Medulla oblongata (tissue), 1 donor: ENCODE results near the gene HEMK1.

Experiments
- DNase-seq: peaks from one replicate; pipeline ENCODE4 v3.0.0-alpha.2; 2015; ENCODE audit errors: extremely low spot score

HEMK1 gene

DNA sequence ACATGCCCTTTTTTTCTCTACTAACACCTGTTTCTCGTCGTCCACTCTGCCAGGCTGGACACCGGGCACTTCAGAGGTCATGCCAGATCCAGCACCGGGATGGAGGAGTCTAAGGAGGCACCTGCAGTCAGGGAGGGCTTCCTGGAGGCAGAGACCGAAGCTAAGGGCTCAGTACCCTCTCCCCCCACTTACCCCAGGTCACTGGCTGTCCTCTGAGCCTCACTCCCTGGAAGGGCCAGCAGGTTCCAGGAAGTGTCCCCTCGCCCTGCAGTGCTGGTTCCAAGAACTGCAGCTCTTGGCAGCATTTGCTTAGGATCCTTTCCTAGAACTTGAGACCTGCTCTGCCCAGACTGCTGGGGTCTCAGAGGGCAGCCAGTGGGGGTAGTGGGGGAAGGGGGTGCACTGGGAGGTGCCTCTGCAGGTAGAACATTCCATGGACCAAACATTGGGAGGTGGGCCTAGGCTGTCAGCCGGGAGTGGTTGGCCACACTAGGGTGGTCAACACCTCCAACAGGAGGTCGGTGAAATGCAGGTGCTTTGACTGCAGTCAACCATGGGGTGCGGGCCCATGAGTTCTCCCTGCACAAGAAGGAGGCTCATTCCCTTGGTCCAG is 30.9 kb downstream of the HEMK1 start:
- no peak for DNase-seq

- peak; percentile 86 for DNase-seq
Measured at GRCh38 chr3:50600841-50601591, 31.7 kb downstream of the HEMK1 start.

- no peak for DNase-seq
Measured at GRCh38 chr3:50602595-50603191, 33.4 kb downstream of the HEMK1 start.

GRCh38 chr3:50603261-50604109 is 34.2 kb downstream of the HEMK1 start:
- no peak for DNase-seq

- DNase-seq: no peak
Measured at GRCh38 chr3:50604110-50604621, 34.8 kb downstream of the HEMK1 start.

GRCh38 chr3:50604628-50605588 is 35.6 kb downstream of the HEMK1 start:
- no peak for DNase-seq

DNA sequence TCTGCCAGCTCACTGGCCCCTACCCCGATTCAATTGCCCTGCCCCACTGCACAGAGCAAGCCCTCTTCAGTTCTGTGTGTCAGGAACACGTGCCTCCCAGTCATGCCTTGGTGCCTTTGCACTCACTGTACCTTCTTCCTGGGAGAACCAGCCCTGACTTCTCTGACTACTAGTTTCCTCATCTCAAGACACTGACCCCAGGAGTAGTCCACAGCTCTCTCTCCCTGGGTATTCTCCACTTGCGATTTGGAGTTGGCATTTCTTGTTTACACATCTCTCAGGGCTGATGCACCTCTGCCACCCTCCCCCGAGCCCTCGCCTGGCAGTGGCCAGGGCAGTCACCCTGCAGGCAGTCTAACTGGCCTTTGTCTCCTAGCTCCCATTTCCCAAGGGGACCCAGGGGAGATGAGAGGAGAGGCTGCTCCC is 36.6 kb downstream of the HEMK1 start:
- no peak for DNase-seq

GRCh38 chr3:50606596-50606995 is 37.3 kb downstream of the HEMK1 start:
- no peak for DNase-seq

DNA sequence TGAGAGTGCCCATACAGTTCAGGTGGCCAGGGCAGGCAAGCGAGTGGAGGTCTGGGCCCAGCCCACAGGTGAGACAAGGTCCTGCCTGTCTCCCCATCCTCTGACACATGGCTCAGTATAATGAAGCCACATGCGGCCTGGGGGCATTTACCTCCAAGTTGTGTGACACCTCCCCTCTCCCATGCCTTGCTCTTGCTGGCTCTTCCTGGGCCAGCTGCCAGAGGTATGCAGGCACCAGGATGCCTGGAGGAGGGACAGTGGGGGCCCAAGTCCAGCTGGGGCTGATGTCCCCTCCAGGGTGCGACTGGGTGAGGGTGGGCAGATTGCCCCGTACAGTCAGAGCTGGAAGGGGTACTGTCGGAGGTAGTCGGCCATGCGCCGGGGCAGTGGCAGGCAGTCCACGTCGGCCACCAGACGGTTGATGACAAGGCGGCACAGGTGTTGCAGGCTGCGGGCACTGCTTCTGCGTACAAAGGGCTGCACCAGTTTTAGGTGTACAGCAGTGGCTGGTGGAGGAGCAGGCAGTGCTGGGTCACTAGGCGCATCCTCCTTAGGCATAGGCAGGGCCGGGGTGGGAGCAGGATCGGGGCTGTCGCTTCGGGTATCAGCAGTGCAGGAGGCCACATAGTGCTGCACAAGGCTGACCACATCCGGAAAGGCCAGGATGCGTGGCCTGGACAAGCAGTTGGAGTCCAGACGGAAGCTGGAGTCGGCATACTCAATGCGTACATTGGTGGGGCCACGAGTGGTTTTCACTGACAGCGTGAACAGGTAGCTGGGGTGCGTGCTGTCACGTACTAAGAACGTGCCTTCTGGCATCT is 38.2 kb downstream of the HEMK1 start:
- DNase-seq: no peak

DNA sequence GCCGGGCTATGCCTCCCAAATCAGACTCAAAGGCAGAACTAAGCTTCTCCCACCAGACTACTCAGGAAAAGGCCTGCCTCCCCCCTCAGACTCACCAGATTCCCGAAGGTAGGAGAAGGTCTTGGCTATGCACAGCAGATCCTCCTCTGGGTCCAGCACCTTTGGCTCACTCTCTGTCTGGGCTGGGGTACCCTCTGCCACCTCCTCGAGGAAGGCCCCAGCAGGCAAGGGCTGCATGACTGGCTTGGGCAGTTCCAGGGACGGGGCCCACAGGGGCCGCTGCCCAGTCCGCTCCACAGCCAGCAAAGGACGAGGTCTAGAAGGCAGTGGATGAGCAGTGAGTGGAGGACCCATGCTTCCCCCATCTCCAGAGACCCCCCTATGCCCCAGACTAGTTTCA is 39.0 kb downstream of the HEMK1 start:
- DNase-seq: no peak

DNA sequence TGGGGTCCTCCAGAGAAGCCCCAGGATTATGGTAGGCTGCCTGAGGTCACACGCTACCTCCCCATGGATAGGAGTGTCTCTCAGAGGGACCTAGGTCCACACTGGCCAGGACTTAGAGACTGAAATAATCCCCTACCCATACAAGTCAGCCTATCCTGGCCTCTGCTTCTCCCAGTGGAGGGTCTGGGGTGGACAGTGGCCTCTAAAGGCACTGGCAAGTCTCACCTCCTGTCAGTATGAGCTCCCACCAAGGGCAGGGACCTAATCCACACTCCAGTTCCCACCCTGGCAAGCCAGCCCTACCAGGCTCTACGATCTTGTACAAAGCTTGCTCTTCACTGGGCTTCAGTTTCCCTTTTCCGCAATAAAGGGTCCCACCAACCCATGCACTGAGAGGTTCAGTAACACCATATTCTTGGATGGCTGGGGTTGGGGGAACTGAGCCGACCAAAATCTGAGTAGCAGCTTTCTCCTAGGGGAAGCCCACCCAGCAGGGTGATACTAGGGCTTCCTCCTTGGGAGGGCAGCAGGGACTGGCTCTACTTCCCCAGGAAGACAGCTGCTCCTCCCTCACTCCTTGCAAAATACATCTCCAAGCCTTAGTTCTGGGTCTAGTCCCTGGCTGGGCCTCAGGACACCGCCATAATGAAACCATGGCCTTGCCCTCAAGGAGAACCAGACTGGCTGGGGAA is 39.9 kb downstream of the HEMK1 start:
- DNase-seq: no peak

DNA sequence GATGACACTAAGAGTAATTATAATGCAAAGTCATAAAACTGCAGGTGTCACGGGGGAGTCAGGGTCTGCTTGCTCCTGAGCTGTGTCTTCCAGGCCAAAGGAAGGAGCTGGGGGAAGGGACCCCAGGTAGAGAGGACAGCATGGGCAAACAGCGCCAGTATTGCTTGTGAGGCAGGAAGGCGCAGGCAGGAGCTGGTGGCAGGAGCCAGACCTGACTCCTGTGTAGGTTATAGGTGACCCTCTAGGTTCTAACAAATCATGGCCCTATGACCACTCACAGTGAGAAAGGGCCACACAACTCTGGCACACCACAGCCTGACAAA is 40.4 kb downstream of the HEMK1 start:
- no peak for DNase-seq

GRCh38 chr3:50610181-50610971 is 41.1 kb downstream of the HEMK1 start:
- DNase-seq: no peak

- DNase-seq: no peak
Measured at GRCh38 chr3:50610992-50611463, 41.7 kb downstream of the HEMK1 start.

GRCh38 chr3:50611464-50612233 is 42.3 kb downstream of the HEMK1 start, which contains the start of gene CISH:
Gene CISH (minus strand): TSS chr3:50611774. CDS start chr3:50611650, 124 bp downstream.
- peak; percentile 87 for DNase-seq

GRCh38 chr3:50612234-50612882 is 43.0 kb downstream of the HEMK1 start:
- DNase-seq: no peak
